IMR-90 (cell line): ENCODE data around the gene TRAPPC8. TPM values are rescaled to one million over a fixed set of nuclear protein-coding genes. Genes with fewer than 3 reads are reported as not detected.
"Not testable (repeated sequence)": the region's sequence is repeated elsewhere in the genome, so short reads cannot be mapped to it uniquely, and the experiment has no call there.

Experiments
- ATAC-seq: fragments of 200-7000 bp; cut with Tn5 transposase; 2 replicates; pipeline ENCODE4 v1.9.1; 2020; ENCODE audit warnings: low read depth, mild to moderate bottlenecking, moderate library complexity
- BruUV-seq: library from RNA; stranded (reverse); fragments of 400-500 nt; replicated peaks from 2 replicates; lab custom pipeline; 2021; lab: Mats Ljungman, UMichigan
- CTCF ChIA-PET: fragments of 300-600 bp; formaldehyde crosslinking; extraction: SDS; loops from one replicate; lab custom pipeline; 2021; ENCODE audit warnings: antibody characterized with exemption; lab: Yijun Ruan, JAX
- POLR2A ChIA-PET: fragments of 300-600 bp; sonication (Branson Sonifier 250); formaldehyde crosslinking; loops from one replicate; lab custom pipeline; 2022; ENCODE audit warnings: antibody characterized with exemption; ENCODE audit not compliant: unreplicated experiment; lab: Charles Lee
- DNase-seq: peaks from one replicate; pipeline ENCODE4 v3.0.0; 2013
- H2AFZ ChIP-seq: replicated peaks from 2 replicates; pipeline ENCODE3; 2013; ENCODE audit warnings: low read length, mild to moderate bottlenecking; ENCODE audit not compliant: poor library complexity
- H2AK5ac ChIP-seq: 2 replicates; pipeline ENCODE4 v1.6.1; 2013; ENCODE audit warnings: low read depth, low read length, inconsistent platforms
- H2AK9ac ChIP-seq: replicated peaks from 2 replicates; pipeline ENCODE3; 2013; ENCODE audit warnings: mild to moderate bottlenecking, low read depth, low read length, moderate library complexity; ENCODE audit not compliant: poor library complexity
- H2BK120ac ChIP-seq: 2 replicates; pipeline ENCODE4 v1.6.1; 2013; ENCODE audit warnings: low read depth, low read length, inconsistent platforms
- H2BK15ac ChIP-seq: 3 replicates; pipeline ENCODE4 v1.6.1; 2013; ENCODE audit warnings: low read depth, low read length, inconsistent platforms
- H2BK20ac ChIP-seq: 2 replicates; pipeline ENCODE4 v1.6.1; 2013; ENCODE audit warnings: low read depth, mild to moderate bottlenecking, inconsistent platforms, low read length, moderate library complexity
- H2BK5ac ChIP-seq: 2 replicates; pipeline ENCODE4 v1.6.1; 2013; ENCODE audit warnings: mild to moderate bottlenecking, low read depth, low read length, inconsistent platforms; ENCODE audit not compliant: poor library complexity, severe bottlenecking
- H3K14ac ChIP-seq: replicated peaks from 2 replicates; pipeline ENCODE4 v1.6.1; 2013; ENCODE audit warnings: low read depth, low read length, inconsistent platforms
- H3K18ac ChIP-seq: 2 replicates; pipeline ENCODE4 v1.6.1; 2013; ENCODE audit warnings: low read depth, low read length, control low read depth
- H3K23ac ChIP-seq: 2 replicates; pipeline ENCODE4 v1.6.1; 2013; ENCODE audit warnings: low read depth, low read length, inconsistent platforms
- H3K27ac ChIP-seq: 2 replicates; pipeline ENCODE4 v1.5.1; 2013; ENCODE audit warnings: mild to moderate bottlenecking, control low read depth, low read length; ENCODE audit not compliant: insufficient read depth
- H3K27me3 ChIP-seq: 2 replicates; pipeline ENCODE4 v1.6.1; 2013; ENCODE audit warnings: low read length; ENCODE audit not compliant: control insufficient read depth, insufficient read depth
- H3K36me3 ChIP-seq: 2 replicates; pipeline ENCODE4 v1.6.1; 2013; ENCODE audit warnings: low read length, mixed read lengths; ENCODE audit not compliant: control insufficient read depth, insufficient read depth
- H3K4ac ChIP-seq: 2 replicates; pipeline ENCODE4 v1.6.1; 2013; ENCODE audit warnings: low read depth, low read length, inconsistent platforms
- H3K4me1 ChIP-seq: 2 replicates; pipeline ENCODE4 v1.6.1; 2013; ENCODE audit warnings: low read length, mixed read lengths; ENCODE audit not compliant: control insufficient read depth, insufficient read depth
- H3K4me2 ChIP-seq: 2 replicates; pipeline ENCODE4 v1.6.1; 2013; ENCODE audit warnings: low read depth, mild to moderate bottlenecking, control low read depth, low read length, moderate library complexity
- H3K4me3 ChIP-seq: 2 replicates; pipeline ENCODE4 v1.5.1; 2013; ENCODE audit warnings: low read depth, mild to moderate bottlenecking, control low read depth, low read length, moderate library complexity; ENCODE audit not compliant: insufficient read depth
- H3K56ac ChIP-seq: 2 replicates; pipeline ENCODE4 v1.6.1; 2013; ENCODE audit warnings: low read length, inconsistent platforms; ENCODE audit not compliant: insufficient read depth; ENCODE audit errors: extremely low read depth
- H3K79me1 ChIP-seq, 2 experiments: 2 replicates each; pipeline ENCODE4 v1.6.1; 2013; ENCODE audit warnings: low read length in 2 of 2, inconsistent platforms in 1 of 2, low read depth in 1 of 2
- H3K9ac ChIP-seq: 2 replicates; pipeline ENCODE4 v1.6.1; 2013; ENCODE audit warnings: low read depth, low read length, control low read depth
- H3K9me1 ChIP-seq: 2 replicates; pipeline ENCODE4 v1.6.1; 2013; ENCODE audit warnings: low read length, inconsistent platforms; ENCODE audit not compliant: insufficient read depth
- H3K9me3 ChIP-seq: 2 replicates; pipeline ENCODE4 v1.6.1; 2013; ENCODE audit warnings: low read length; ENCODE audit not compliant: control insufficient read depth, insufficient read depth
- H4K20me1 ChIP-seq: 2 replicates; pipeline ENCODE4 v1.6.1; 2013; ENCODE audit warnings: low read length, inconsistent platforms; ENCODE audit not compliant: insufficient read depth
- H4K5ac ChIP-seq: 2 replicates; pipeline ENCODE4 v1.6.1; 2013; ENCODE audit warnings: mild to moderate bottlenecking, low read depth, low read length, control low read depth
- H4K8ac ChIP-seq, 2 experiments: 2 replicates each; pipeline ENCODE4 v1.6.1; 2013; ENCODE audit warnings: low read depth in 2 of 2, low read length in 2 of 2, control low read depth in 1 of 2, inconsistent platforms in 1 of 2
- H4K91ac ChIP-seq: 2 replicates; pipeline ENCODE4 v1.6.1; 2013; ENCODE audit warnings: low read depth, low read length, inconsistent platforms; ENCODE audit not compliant: insufficient read depth
- CHD1 ChIP-seq: IDR thresholded peaks from 2 replicates; pipeline ENCODE4 v1.6.1; 2012; ENCODE audit warnings: low read depth, low read length, improper control_type of control experiment
- FOS ChIP-seq: fragments of 150-350 bp; IDR thresholded peaks from 2 replicates; pipeline ENCODE4 v1.6.1; 2016; ENCODE audit warnings: low read depth, low read length
- MAFK ChIP-seq: IDR thresholded peaks from 2 replicates; pipeline ENCODE4 v1.6.1; 2012; ENCODE audit warnings: low read depth, low read length, improper control_type of control experiment
- POLR2A ChIP-seq: IDR thresholded peaks from 2 replicates; pipeline ENCODE4 v1.6.1; 2012; ENCODE audit warnings: mild to moderate bottlenecking, low read depth, low read length
- RAD21 ChIP-seq: IDR thresholded peaks from 2 replicates; pipeline ENCODE4 v1.6.1; 2012; ENCODE audit warnings: low read length, improper control_type of control experiment
- RCOR1 ChIP-seq: IDR thresholded peaks from 2 replicates; pipeline ENCODE4 v1.6.1; 2012; ENCODE audit warnings: mild to moderate bottlenecking, low read length, improper control_type of control experiment; ENCODE audit not compliant: insufficient replicate concordance
- SMC3 ChIP-seq: fragments of 150-350 bp; IDR thresholded peaks from 2 replicates; pipeline ENCODE4 v1.6.1; 2016; ENCODE audit warnings: low read depth, mild to moderate bottlenecking, antibody characterized with exemption, low read length, moderate library complexity
- WGBS, 2 experiments: methylation state at CpG; one replicate each; pipeline versions ENCODE4 v1.1.5 to v1.1.7; 2013; ENCODE audit warnings: missing lambda C conversion rate in 2 of 2; ENCODE audit not compliant: insufficient read length in 1 of 2; ENCODE audit errors: extremely low coverage in 2 of 2; 5-methylcytosine and 5-hydroxymethylcytosine counted together
- dilution Hi-C: fragments of 300-500 bp; cut with HindIII; formaldehyde crosslinking; loops from one replicate; pipeline ENCODE4 v1.14.3; 2018; ENCODE audit warnings: low sequenced_read_pairs; ENCODE audit not compliant: unreplicated experiment
- in situ Hi-C: fragments of 300-500 bp; cut with MboI; formaldehyde crosslinking; loops from 3 replicates; pipeline ENCODE4 v1.14.3; 2019; ENCODE audit warnings: low sequenced_read_pairs, inconsistent platforms, mixed read lengths
- intact Hi-C: fragments of 100-400 bp; cut with micrococcal nuclease; formaldehyde crosslinking; loops from 2 replicates; pipeline ENCODE4 v1.10.0; 2022
- polyA plus RNA-seq, 3 experiments: library from polyadenylated mRNA; depleted of rRNA; stranded (reverse); fragments of >200 nt; gene quantifications; 2 replicates each; pipeline ENCODE4 v1.2.3, GENCODE V29; 2012; ENCODE audit warnings: low replicate concordance in 1 of 3
- total RNA-seq: library from RNA; depleted of rRNA; stranded (reverse); fragments of >200 nt; gene quantifications from 2 replicates; pipeline ENCODE4 v1.2.3, GENCODE V29; 2012
- TF ChIP-seq, protein P1 (sequence below): fragments of 150-350 bp; IDR thresholded peaks from 2 replicates; pipeline ENCODE4 v1.6.1; 2017; ENCODE audit warnings: mild to moderate bottlenecking, antibody characterized with exemption, low read length, low read depth
- TF ChIP-seq, protein P2 (sequence below): fragments of 150-350 bp; IDR thresholded peaks from 2 replicates; pipeline ENCODE4 v1.6.1; 2016; ENCODE audit warnings: low read depth, mild to moderate bottlenecking, low read length, moderate library complexity, borderline replicate concordance

Gene TRAPPC8
- total and polyA plus RNA-seq, 2 of the 4 experiments (the other 2 are of a cell fraction) = 21.8 to 54.3 TPM

DNA sequence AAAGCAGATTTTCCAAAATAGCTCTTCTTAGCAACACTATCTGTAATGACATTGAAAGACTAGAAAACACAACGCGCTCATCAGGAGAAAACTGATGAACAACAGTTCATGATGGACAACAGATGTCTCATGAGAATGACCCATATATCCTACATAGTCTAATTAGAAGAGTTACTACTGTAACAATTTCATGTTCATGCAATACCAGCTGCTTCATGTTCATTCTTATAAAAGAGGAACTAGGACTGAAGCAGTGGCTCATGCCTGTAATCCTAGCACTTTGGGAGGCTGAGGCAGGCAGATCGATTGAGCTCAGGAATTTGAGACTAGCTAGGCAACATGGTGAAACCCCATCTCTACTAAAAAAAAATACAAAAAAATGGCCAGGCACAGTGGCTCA, 22.7 kb downstream of the TRAPPC8 start:
- Histone ChIP-seq H3K27ac (no peak overlapping the region), H3K18ac (no peak overlapping the region), H3K23ac (no peak overlapping the region), H3K4me3 (no peak overlapping the region), H3K36me3 (peaks cover 6% of the 10 kb centered on the region; the same call in 1 of the 2 replicates), H2AFZ (no peak overlapping the region), H4K5ac (no peak overlapping the region), H2BK15ac (no peak overlapping the region), H2BK120ac (no peak overlapping the region), H2BK20ac (no peak overlapping the region), H2AK9ac (no peak overlapping the region), H3K14ac (no peak overlapping the region), H4K20me1 (no peaks in the 10 kb centered on the region; the same call in 1 of the 2 replicates), H3K4me2 (no peak overlapping the region), H3K27me3 (no peaks in the 10 kb centered on the region), H3K9ac (no peak overlapping the region), H3K9me3 (no peaks in the 10 kb centered on the region), H2BK5ac (no peak overlapping the region), H3K79me1 (peaks cover 3 to 21% of the 10 kb centered on the region in 2 experiments), H2AK5ac (no peak overlapping the region), H4K8ac (no peak overlapping the region), H3K9me1 (no peaks in the 10 kb centered on the region), H3K4ac (no peak overlapping the region), H4K91ac (no peak overlapping the region), H3K56ac (no peak overlapping the region), H3K4me1 (no peaks in the 10 kb centered on the region)
- WGBS, 2 experiments = no CpG with 5 or more reads among the region's 3 CpGs
- intact Hi-C loops = no loop called here
- BruUV-seq = no TSS peak
- CTCF ChIA-PET = no interaction called here
- DNase-seq = no peak
- dilution Hi-C loops = no loop called here
- no peak for ATAC-seq
- TF ChIP-seq RCOR1 = no peak
- TF ChIP-seq, protein P1, sequence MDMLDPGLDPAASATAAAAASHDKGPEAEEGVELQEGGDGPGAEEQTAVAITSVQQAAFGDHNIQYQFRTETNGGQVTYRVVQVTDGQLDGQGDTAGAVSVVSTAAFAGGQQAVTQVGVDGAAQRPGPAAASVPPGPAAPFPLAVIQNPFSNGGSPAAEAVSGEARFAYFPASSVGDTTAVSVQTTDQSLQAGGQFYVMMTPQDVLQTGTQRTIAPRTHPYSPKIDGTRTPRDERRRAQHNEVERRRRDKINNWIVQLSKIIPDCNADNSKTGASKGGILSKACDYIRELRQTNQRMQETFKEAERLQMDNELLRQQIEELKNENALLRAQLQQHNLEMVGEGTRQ = no peak
- no peak for TF ChIP-seq RAD21
- no peak for TF ChIP-seq POLR2A
- no peak for TF ChIP-seq MAFK
- no peak for TF ChIP-seq FOS
- no peak for TF ChIP-seq SMC3
- TF ChIP-seq, protein P2, sequence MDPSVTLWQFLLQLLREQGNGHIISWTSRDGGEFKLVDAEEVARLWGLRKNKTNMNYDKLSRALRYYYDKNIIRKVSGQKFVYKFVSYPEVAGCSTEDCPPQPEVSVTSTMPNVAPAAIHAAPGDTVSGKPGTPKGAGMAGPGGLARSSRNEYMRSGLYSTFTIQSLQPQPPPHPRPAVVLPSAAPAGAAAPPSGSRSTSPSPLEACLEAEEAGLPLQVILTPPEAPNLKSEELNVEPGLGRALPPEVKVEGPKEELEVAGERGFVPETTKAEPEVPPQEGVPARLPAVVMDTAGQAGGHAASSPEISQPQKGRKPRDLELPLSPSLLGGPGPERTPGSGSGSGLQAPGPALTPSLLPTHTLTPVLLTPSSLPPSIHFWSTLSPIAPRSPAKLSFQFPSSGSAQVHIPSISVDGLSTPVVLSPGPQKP = no peak
- TF ChIP-seq CHD1 = no peak
- in situ Hi-C loops = no loop called here
- POLR2A ChIA-PET = no interaction called here

DNA sequence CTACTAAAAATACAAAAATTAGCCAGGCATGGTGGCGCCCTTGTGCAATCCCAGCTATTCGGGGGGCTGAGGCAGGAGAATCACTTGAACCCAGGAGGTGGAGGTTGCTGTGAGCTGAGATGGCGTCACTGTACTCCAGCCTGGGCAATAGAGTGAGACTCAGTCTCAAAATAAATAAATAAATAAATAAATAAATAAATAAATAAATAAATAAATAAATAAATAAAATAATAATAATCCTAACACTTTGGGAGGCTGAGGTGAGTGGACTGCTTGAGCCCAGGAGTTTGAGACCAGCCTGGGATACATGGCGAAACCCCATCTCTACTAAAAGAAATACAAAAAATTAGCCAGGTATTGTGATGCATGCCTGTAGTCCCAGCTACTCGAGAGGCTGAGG, 23.6 kb downstream of the TRAPPC8 start:
- not testable (repeated sequence) for H3K4ac ChIP-seq

More for the DNA sequence above, 23.6 kb downstream of the TRAPPC8 start:
- BruUV-seq, H4K5ac ChIP-seq, ATAC-seq, H2BK15ac ChIP-seq, H2AK5ac ChIP-seq, H2BK5ac ChIP-seq, DNase-seq, H2BK20ac ChIP-seq, H3K23ac ChIP-seq, H4K8ac ChIP-seq, H2BK120ac ChIP-seq, H4K20me1 ChIP-seq, dilution Hi-C loops, H3K27ac ChIP-seq, H3K9me3 ChIP-seq, POLR2A ChIA-PET, H3K4me1 ChIP-seq, H2AFZ ChIP-seq, H3K36me3 ChIP-seq, H3K9me1 ChIP-seq, H3K4me2 ChIP-seq, H3K27me3 ChIP-seq, intact Hi-C loops, in situ Hi-C loops, H3K14ac ChIP-seq, H3K4me3 ChIP-seq, H2AK9ac ChIP-seq, H3K56ac ChIP-seq, H3K9ac ChIP-seq, H4K91ac ChIP-seq, CTCF ChIA-PET, H3K18ac ChIP-seq: not testable (repeated sequence)
- no CpG with 5 or more reads among the region's 5 CpGs for WGBS, 2 experiments
- H3K79me1 ChIP-seq = peaks cover 6 to 21% of the 10 kb centered on the region in 2 experiments
